HG03565 (cell line): ENCODE measurements around the gene ZNF567.

ENCODE experiments used
- ATAC-seq: cut with Tn5 transposase; IDR thresholded peaks from one replicate; pipeline ENCODE4 v1.9.1; 2021; ENCODE audit warnings: mild to moderate bottlenecking, moderate library complexity; ENCODE audit not compliant: unreplicated experiment

ZNF567 gene

GRCh38 chr19:36750066-36750691, 62.8 kb downstream of the ZNF567 start:
- ATAC-seq, result no peak
